ENCODE measurements around the gene SPSB3.

Gene SPSB3

GRCh38 chr16:1788708-1789100 is 6.3 kb upstream of the SPSB3 start:
- H3K4me3 ChIP-seq (ENCODE audit: insufficient read depth, low read depth, low read length): no peak overlapping the region
- 89 to 90% methylated on average over 19 of the region's 19 CpGs for WGBS, 2 experiments
- no peaks in the 10 kb centered on the region for H3K27me3 ChIP-seq (ENCODE audit: control insufficient read depth, insufficient read depth, low read length, poor library complexity, severe bottlenecking)
- H3K27ac ChIP-seq (ENCODE audit: insufficient read depth, low read depth, low read length, poor library complexity, severe bottlenecking): no peak overlapping the region
- peaks cover 3% of the 10 kb centered on the region for H3K36me3 ChIP-seq (ENCODE audit: control insufficient read depth, insufficient read depth, low read length)
- no peaks in the 10 kb centered on the region for H3K9me3 ChIP-seq (ENCODE audit: control insufficient read depth, low read length)
- H3K4me1 ChIP-seq (ENCODE audit: control insufficient read depth, insufficient read depth, low read length): no peaks in the 10 kb centered on the region

- Histone ChIP-seq H3K4me3 (ENCODE audit: insufficient read depth, low read depth, low read length) (no peak overlapping the region), H3K36me3 (ENCODE audit: control insufficient read depth, insufficient read depth, low read length) (peaks cover 3% of the 10 kb centered on the region), H3K27ac (ENCODE audit: insufficient read depth, low read depth, low read length, poor library complexity, severe bottlenecking) (no peak overlapping the region), H3K27me3 (ENCODE audit: control insufficient read depth, insufficient read depth, low read length, poor library complexity, severe bottlenecking) (no peaks in the 10 kb centered on the region), H3K9me3 (ENCODE audit: control insufficient read depth, low read length) (no peaks in the 10 kb centered on the region), H3K4me1 (ENCODE audit: control insufficient read depth, insufficient read depth, low read length) (no peaks in the 10 kb centered on the region)
- WGBS, 2 experiments: 93 to 95% methylated on average over 38 of the region's 38 CpGs
These were observed 5.8 kb upstream of the SPSB3 start for GRCh38 chr16:1788095-1788707.

GRCh38 chr16:1787322-1788094 is 5.1 kb upstream of the SPSB3 start:
- Histone ChIP-seq H3K36me3 (ENCODE audit: control insufficient read depth, insufficient read depth, low read length) (peaks cover 3% of the 10 kb centered on the region), H3K9me3 (ENCODE audit: control insufficient read depth, low read length) (no peaks in the 10 kb centered on the region), H3K27ac (ENCODE audit: insufficient read depth, low read depth, low read length, poor library complexity, severe bottlenecking) (no peak overlapping the region), H3K4me1 (ENCODE audit: control insufficient read depth, insufficient read depth, low read length) (no peaks in the 10 kb centered on the region), H3K27me3 (ENCODE audit: control insufficient read depth, insufficient read depth, low read length, poor library complexity, severe bottlenecking) (no peaks in the 10 kb centered on the region), H3K4me3 (ENCODE audit: insufficient read depth, low read depth, low read length) (no peak overlapping the region)
- 96% methylated on average over 44 of the region's 44 CpGs for WGBS, 2 experiments

GRCh38 chr16:1787056-1787321 is 4.6 kb upstream of the SPSB3 start:
- H3K4me3 ChIP-seq (ENCODE audit: insufficient read depth, low read depth, low read length): no peak overlapping the region
- WGBS, 2 experiments: 95 to 96% methylated on average over 6 of the region's 6 CpGs
- no peak overlapping the region for H3K27ac ChIP-seq (ENCODE audit: insufficient read depth, low read depth, low read length, poor library complexity, severe bottlenecking)
- no peaks in the 10 kb centered on the region for H3K4me1 ChIP-seq (ENCODE audit: control insufficient read depth, insufficient read depth, low read length)
- H3K9me3 ChIP-seq (ENCODE audit: control insufficient read depth, low read length): no peaks in the 10 kb centered on the region
- peaks cover 3% of the 10 kb centered on the region for H3K36me3 ChIP-seq (ENCODE audit: control insufficient read depth, insufficient read depth, low read length)
- H3K27me3 ChIP-seq (ENCODE audit: control insufficient read depth, insufficient read depth, low read length, poor library complexity, severe bottlenecking): no peaks in the 10 kb centered on the region

- Histone ChIP-seq H3K27ac (ENCODE audit: insufficient read depth, low read depth, low read length, poor library complexity, severe bottlenecking) (no peak overlapping the region), H3K9me3 (ENCODE audit: control insufficient read depth, low read length) (no peaks in the 10 kb centered on the region), H3K4me3 (ENCODE audit: insufficient read depth, low read depth, low read length) (no peak overlapping the region), H3K4me1 (ENCODE audit: control insufficient read depth, insufficient read depth, low read length) (peaks cover 1% of the 10 kb centered on the region), H3K36me3 (ENCODE audit: control insufficient read depth, insufficient read depth, low read length) (peaks cover 3% of the 10 kb centered on the region), H3K27me3 (ENCODE audit: control insufficient read depth, insufficient read depth, low read length, poor library complexity, severe bottlenecking) (no peaks in the 10 kb centered on the region)
- WGBS, 2 experiments: 94 to 96% methylated on average over 51 of the region's 51 CpGs
These were observed 4.1 kb upstream of the SPSB3 start for GRCh38 chr16:1786242-1787055.

- Histone ChIP-seq H3K36me3 (ENCODE audit: control insufficient read depth, insufficient read depth, low read length) (peaks cover 3% of the 10 kb centered on the region), H3K27me3 (ENCODE audit: control insufficient read depth, insufficient read depth, low read length, poor library complexity, severe bottlenecking) (no peaks in the 10 kb centered on the region), H3K4me1 (ENCODE audit: control insufficient read depth, insufficient read depth, low read length) (peaks cover 8% of the 10 kb centered on the region), H3K27ac (ENCODE audit: insufficient read depth, low read depth, low read length, poor library complexity, severe bottlenecking) (no peak overlapping the region), H3K4me3 (ENCODE audit: insufficient read depth, low read depth, low read length) (no peak overlapping the region), H3K9me3 (ENCODE audit: control insufficient read depth, low read length) (no peaks in the 10 kb centered on the region)
- WGBS, 2 experiments: 95 to 97% methylated on average over 14 of the region's 14 CpGs
These were observed 3.4 kb upstream of the SPSB3 start for GRCh38 chr16:1785846-1786170.

GRCh38 chr16:1784977-1785845 is 2.8 kb upstream of the SPSB3 start:
- H3K27me3 ChIP-seq (ENCODE audit: control insufficient read depth, insufficient read depth, low read length, poor library complexity, severe bottlenecking): no peaks in the 10 kb centered on the region
- H3K36me3 ChIP-seq (ENCODE audit: control insufficient read depth, insufficient read depth, low read length): peaks cover 3% of the 10 kb centered on the region
- no peaks in the 10 kb centered on the region for H3K9me3 ChIP-seq (ENCODE audit: control insufficient read depth, low read length)
- H3K27ac ChIP-seq (ENCODE audit: insufficient read depth, low read depth, low read length, poor library complexity, severe bottlenecking): no peak overlapping the region
- no peak overlapping the region for H3K4me3 ChIP-seq (ENCODE audit: insufficient read depth, low read depth, low read length)
- H3K4me1 ChIP-seq (ENCODE audit: control insufficient read depth, insufficient read depth, low read length): peaks cover 9% of the 10 kb centered on the region
- WGBS, 2 experiments: 95% methylated on average over 26 of the region's 26 CpGs

GRCh38 chr16:1781758-1782407 is 488 bp downstream of the SPSB3 start:
- H3K9me3 ChIP-seq (ENCODE audit: control insufficient read depth, low read length): no peaks in the 10 kb centered on the region
- H3K36me3 ChIP-seq (ENCODE audit: control insufficient read depth, insufficient read depth, low read length): peaks cover 9% of the 10 kb centered on the region
- peak overlapping the region; percentile 50 for H3K27ac ChIP-seq (ENCODE audit: insufficient read depth, low read depth, low read length, poor library complexity, severe bottlenecking)
- H3K4me1 ChIP-seq (ENCODE audit: control insufficient read depth, insufficient read depth, low read length): peaks cover 9% of the 10 kb centered on the region
- H3K4me3 ChIP-seq (ENCODE audit: insufficient read depth, low read depth, low read length): peak overlapping the region; percentile 97
- WGBS, 2 experiments: 2% methylated on average over 70 of the region's 70 CpGs
- H3K27me3 ChIP-seq (ENCODE audit: control insufficient read depth, insufficient read depth, low read length, poor library complexity, severe bottlenecking): no peaks in the 10 kb centered on the region

GRCh38 chr16:1781254-1781653 is 1.1 kb downstream of the SPSB3 start:
- H3K27me3 ChIP-seq (ENCODE audit: control insufficient read depth, insufficient read depth, low read length, poor library complexity, severe bottlenecking): no peaks in the 10 kb centered on the region
- H3K27ac ChIP-seq (ENCODE audit: insufficient read depth, low read depth, low read length, poor library complexity, severe bottlenecking): no peak overlapping the region
- no peaks in the 10 kb centered on the region for H3K9me3 ChIP-seq (ENCODE audit: control insufficient read depth, low read length)
- 86 to 89% methylated on average over 20 of the region's 20 CpGs for WGBS, 2 experiments
- H3K36me3 ChIP-seq (ENCODE audit: control insufficient read depth, insufficient read depth, low read length): peaks cover 14% of the 10 kb centered on the region
- H3K4me1 ChIP-seq (ENCODE audit: control insufficient read depth, insufficient read depth, low read length): peaks cover 9% of the 10 kb centered on the region
- H3K4me3 ChIP-seq (ENCODE audit: insufficient read depth, low read depth, low read length): peak overlapping the region; percentile 97

Measured in ectodermal cell (in vitro differentiated cells).